ENCODE measurements around the gene NIBAN1.
"Not testable (repeated sequence)": the region's sequence is repeated elsewhere in the genome, so short reads cannot be mapped to it uniquely, and the experiment has no call there.

The NIBAN1 gene

GRCh38 chr1:185010361-185010760 is 36.1 kb upstream of the NIBAN1 start:
- H3K36me3 ChIP-seq (replicated peaks) = no peaks in the 10 kb centered on the region
- no peak for TF ChIP-seq CTCF (IDR thresholded peaks at IDR 0.05; ENCODE audit: low read depth, low read length, missing control alignments)
- H3K27ac ChIP-seq = no peak overlapping the region
- in situ Hi-C loops (cut with HindIII; ENCODE audit: low pct_ligation_motif_present, low sequenced_read_pairs) = no loop called here
- no peak overlapping the region for H3K4me3 ChIP-seq (ENCODE audit: low read depth, low read length)
- no peak for DNase-seq
- H3K27me3 ChIP-seq (replicated peaks) = no peaks in the 10 kb centered on the region

- no peak overlapping the region for H3K27ac ChIP-seq
- DNase-seq = no peak
- TF ChIP-seq CTCF (IDR thresholded peaks at IDR 0.05; ENCODE audit: low read depth, low read length, missing control alignments) = no peak
- H3K27me3 ChIP-seq (replicated peaks) = no peaks in the 10 kb centered on the region
- H3K4me3 ChIP-seq (ENCODE audit: low read depth, low read length) = no peak overlapping the region
- no peaks in the 10 kb centered on the region for H3K36me3 ChIP-seq (replicated peaks)
- in situ Hi-C loops (cut with HindIII; ENCODE audit: low pct_ligation_motif_present, low sequenced_read_pairs) = no loop called here
These were observed 34.5 kb upstream of the NIBAN1 start for GRCh38 chr1:185008838-185009237.

GRCh38 chr1:185001312-185001880 is 27.1 kb upstream of the NIBAN1 start:
- H3K27ac ChIP-seq; H3K36me3 ChIP-seq (replicated peaks); in situ Hi-C loops (cut with HindIII; ENCODE audit: low pct_ligation_motif_present, low sequenced_read_pairs); DNase-seq; H3K27me3 ChIP-seq (replicated peaks); H3K4me3 ChIP-seq (ENCODE audit: low read depth, low read length): not testable (repeated sequence)

- in situ Hi-C loops (cut with HindIII; ENCODE audit: low pct_ligation_motif_present, low sequenced_read_pairs); DNase-seq; H3K4me3 ChIP-seq (ENCODE audit: low read depth, low read length); H3K27me3 ChIP-seq (replicated peaks); H3K36me3 ChIP-seq (replicated peaks); H3K27ac ChIP-seq: not testable (repeated sequence)
These were observed 25.7 kb upstream of the NIBAN1 start for GRCh38 chr1:184999974-185000373.

- no peak for DNase-seq
- TF ChIP-seq CTCF (IDR thresholded peaks at IDR 0.05; ENCODE audit: low read depth, low read length, missing control alignments) = no peak
- no peaks in the 10 kb centered on the region for H3K27me3 ChIP-seq (replicated peaks)
- no peaks in the 10 kb centered on the region for H3K36me3 ChIP-seq (replicated peaks)
- no peak overlapping the region for H3K27ac ChIP-seq
- in situ Hi-C loops (cut with HindIII; ENCODE audit: low pct_ligation_motif_present, low sequenced_read_pairs) = no loop called here
- H3K4me3 ChIP-seq (ENCODE audit: low read depth, low read length) = no peak overlapping the region
These were observed 20.0 kb upstream of the NIBAN1 start for GRCh38 chr1:184994301-184994700.

GRCh38 chr1:184992271-184992670 is 18.0 kb upstream of the NIBAN1 start:
- H3K4me3 ChIP-seq (ENCODE audit: low read depth, low read length) = no peak overlapping the region
- H3K36me3 ChIP-seq (replicated peaks) = no peaks in the 10 kb centered on the region
- no peak for TF ChIP-seq CTCF (IDR thresholded peaks at IDR 0.05; ENCODE audit: low read depth, low read length, missing control alignments)
- H3K27me3 ChIP-seq (replicated peaks) = no peaks in the 10 kb centered on the region
- DNase-seq = no peak
- no peak overlapping the region for H3K27ac ChIP-seq
- in situ Hi-C loops (cut with HindIII; ENCODE audit: low pct_ligation_motif_present, low sequenced_read_pairs) = no loop called here

GRCh38 chr1:184990204-184990603 is 15.9 kb upstream of the NIBAN1 start:
- TF ChIP-seq CTCF (IDR thresholded peaks at IDR 0.05; ENCODE audit: low read depth, low read length, missing control alignments) = no peak
- in situ Hi-C loops (cut with HindIII; ENCODE audit: low pct_ligation_motif_present, low sequenced_read_pairs) = no loop called here
- H3K27ac ChIP-seq = no peak overlapping the region
- no peak for DNase-seq
- H3K4me3 ChIP-seq (ENCODE audit: low read depth, low read length) = no peak overlapping the region
- H3K27me3 ChIP-seq (replicated peaks) = no peaks in the 10 kb centered on the region
- H3K36me3 ChIP-seq (replicated peaks) = no peaks in the 10 kb centered on the region

All from brain microvascular endothelial cell (primary cell).